Superior temporal gyrus (tissue), 1 donor: ENCODE data around the gene EIF4E2.
"Not testable (repeated sequence)": the region's sequence is repeated elsewhere in the genome, so short reads cannot be mapped to it uniquely, and the experiment has no call there.

ENCODE experiments used
- DNase-seq: peaks from one replicate; pipeline ENCODE4 v3.0.0-alpha.2; 2016; ENCODE audit errors: extremely low spot score

EIF4E2 gene

DNA sequence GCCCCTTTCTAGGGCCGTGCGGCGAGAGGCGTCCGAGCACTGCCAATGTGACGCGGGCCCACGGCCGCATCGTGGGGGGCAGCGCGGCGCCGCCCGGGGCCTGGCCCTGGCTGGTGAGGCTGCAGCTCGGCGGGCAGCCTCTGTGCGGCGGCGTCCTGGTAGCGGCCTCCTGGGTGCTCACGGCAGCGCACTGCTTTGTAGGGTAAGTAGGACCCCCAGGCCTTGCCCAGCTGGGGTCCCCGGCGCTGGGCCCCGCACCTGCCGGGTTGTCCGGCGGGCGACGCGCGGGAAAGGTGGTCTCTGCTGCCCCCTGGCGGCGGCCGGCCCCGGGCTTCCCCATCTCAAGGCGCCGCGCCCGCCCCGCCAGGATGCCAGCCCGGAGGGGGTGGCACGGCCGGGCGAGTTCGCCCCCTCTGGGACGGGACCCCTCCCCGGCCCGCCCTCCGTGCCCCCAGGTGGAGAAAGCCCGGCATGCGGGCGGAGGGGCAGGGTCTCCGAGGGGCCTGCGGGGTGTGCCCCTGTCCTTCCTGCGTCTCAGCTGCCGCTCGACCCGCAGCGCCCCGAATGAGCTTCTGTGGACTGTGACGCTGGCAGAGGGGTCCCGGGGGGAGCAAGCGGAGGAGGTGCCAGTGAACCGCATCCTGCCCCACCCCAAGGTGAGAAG, 28.4 kb upstream of the EIF4E2 start:
- peak; percentile 43 for DNase-seq

DNA sequence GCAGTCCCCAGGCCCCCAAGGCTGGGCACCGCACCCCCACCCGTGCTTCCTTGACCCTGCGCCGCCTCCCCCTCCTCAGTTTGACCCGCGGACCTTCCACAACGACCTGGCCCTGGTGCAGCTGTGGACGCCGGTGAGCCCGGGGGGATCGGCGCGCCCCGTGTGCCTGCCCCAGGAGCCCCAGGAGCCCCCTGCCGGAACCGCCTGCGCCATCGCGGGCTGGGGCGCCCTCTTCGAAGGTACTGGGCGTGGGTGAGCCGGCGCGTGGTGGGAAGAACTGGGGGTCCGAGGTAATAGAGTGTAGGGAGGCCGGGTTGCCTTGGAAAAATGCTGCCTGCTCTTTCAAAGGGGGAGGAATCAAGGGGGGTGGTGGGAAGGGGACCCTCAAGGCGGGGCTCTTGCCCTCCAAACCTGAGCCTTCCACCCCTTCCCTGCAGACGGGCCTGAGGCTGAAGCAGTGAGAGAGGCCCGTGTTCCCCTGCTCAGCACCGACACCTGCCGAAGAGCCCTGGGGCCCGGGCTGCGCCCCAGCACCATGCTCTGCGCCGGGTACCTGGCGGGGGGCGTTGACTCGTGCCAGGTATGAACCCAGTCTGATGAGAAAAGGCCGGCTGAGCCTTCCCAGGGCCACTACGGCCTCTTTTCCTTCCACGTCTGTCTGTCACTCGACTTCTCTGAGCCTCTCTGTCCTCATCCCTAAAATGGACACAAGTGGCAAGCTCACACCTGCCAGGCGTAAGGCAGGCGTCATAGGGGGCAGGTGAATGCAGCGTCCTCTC, 27.7 kb upstream of the EIF4E2 start:
- no peak for DNase-seq

DNA sequence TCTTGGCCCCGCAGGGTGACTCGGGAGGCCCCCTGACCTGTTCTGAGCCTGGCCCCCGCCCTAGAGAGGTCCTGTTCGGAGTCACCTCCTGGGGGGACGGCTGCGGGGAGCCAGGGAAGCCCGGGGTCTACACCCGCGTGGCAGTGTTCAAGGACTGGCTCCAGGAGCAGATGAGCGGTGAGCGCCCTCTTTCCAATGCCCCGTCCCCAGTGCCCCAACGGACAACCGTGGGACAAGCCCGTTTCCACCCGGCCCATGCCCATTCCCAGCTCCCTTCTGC, 27.1 kb upstream of the EIF4E2 start:
- no peak for DNase-seq

DNA sequence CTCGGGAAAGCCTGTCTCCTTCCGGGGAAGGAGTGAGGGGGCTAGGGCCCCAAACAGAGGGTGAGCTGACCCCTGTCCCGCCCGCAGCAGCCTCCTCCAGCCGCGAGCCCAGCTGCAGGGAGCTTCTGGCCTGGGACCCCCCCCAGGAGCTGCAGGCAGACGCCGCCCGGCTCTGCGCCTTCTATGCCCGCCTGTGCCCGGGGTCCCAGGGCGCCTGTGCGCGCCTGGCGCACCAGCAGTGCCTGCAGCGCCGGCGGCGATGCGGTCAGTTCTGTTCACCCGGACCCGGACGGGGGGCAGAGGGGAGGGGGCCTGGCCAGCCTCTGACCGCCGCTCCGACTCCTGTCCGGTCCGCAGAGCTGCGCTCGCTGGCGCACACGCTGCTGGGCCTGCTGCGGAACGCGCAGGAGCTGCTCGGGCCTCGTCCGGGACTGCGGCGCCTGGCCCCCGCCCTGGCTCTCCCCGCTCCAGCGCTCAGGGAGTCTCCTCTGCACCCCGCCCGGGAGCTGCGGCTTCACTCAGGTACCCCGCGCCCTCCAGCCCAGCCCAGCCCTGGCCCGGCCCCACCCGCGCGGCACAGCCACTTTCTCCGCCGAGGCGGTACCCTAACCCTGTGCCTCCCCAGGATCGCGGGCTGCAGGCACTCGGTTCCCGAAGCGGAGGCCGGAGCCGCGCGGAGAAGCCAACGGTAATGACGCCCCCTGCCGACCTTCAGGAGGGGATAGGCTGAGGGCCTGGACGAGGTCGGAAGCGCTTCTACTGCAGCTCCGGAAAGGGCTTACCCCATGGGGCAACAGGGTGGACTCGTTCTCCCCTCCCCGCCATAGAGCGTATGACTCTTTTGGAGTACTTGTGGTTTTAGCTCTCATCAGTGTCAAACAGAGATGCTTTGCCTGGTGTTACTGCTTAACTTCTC, 26.5 kb upstream of the EIF4E2 start:
- peak; percentile 29 for DNase-seq

DNA sequence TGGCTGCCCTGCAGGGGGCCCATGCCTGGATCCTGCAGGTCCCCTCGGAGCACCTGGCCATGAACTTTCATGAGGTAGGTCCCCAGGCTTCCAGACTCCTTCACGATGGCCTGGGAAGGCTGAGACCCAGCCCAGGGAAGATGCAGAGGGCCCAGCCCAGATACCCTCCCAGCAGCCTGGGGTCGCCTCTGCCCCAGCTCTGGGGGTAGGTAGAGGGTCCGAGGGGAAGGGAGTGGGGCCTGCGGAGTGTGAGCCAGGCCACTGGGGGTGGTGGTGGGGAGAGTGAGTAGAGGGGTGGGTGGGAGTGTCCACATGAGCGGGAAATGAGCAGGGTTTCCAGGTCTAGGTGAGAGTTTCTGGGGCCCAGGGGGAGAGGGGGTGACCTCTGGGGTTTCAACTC, 25.7 kb upstream of the EIF4E2 start:
- no peak for DNase-seq

DNA sequence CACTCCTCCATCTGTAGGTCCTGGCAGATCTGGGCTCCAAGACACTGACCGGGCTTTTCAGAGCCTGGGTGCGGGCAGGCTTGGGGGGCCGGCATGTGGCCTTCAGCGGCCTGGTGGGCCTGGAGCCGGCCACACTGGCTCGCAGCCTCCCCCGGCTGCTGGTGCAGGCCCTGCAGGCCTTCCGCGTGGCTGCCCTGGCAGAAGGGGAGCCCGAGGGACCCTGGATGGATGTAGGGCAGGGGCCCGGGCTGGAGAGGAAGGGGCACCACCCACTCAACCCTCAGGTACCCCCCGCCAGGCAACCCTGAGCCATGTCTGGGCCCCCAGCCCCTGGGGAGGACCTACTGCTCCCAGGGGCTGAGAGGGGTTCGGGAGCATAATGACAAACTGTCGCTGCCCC, 25.3 kb upstream of the EIF4E2 start:
- DNase-seq, result no peak

DNA sequence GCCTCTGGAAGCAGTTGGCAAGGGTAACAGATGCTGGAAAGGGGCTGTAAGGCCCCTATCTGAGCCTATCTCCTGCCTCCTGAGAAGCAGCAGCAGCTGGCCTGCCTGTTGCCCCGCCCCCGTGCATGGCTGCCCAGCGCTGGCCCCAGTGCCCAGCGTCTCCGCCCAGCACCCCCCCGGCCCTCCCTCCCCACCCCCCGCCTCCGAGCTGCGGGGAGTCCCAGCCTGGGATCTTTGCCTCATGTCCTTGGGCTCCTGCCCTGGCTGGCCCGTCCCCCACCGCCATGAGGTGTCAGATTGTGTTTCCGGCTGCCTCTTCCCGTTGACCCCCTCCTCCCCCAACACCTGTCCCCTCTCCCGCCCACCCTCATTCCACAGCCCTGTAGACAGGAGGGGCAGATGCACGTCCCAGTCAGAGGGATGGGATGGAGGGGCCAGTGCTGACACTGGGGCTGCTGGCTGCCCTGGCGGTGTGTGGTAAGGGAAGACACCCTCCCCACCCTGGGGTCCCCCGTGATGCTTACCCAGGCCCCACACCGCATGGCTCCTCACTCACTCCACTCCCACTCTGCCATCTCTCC, 24.6 kb upstream of the EIF4E2 start, which contains the start of gene CHRND:
Gene CHRND (plus strand): TSS at position 370 of the 581 bp plus-strand sequence. CDS start 56 bp downstream, at position 426.
- DNase-seq, result no peak

DNA sequence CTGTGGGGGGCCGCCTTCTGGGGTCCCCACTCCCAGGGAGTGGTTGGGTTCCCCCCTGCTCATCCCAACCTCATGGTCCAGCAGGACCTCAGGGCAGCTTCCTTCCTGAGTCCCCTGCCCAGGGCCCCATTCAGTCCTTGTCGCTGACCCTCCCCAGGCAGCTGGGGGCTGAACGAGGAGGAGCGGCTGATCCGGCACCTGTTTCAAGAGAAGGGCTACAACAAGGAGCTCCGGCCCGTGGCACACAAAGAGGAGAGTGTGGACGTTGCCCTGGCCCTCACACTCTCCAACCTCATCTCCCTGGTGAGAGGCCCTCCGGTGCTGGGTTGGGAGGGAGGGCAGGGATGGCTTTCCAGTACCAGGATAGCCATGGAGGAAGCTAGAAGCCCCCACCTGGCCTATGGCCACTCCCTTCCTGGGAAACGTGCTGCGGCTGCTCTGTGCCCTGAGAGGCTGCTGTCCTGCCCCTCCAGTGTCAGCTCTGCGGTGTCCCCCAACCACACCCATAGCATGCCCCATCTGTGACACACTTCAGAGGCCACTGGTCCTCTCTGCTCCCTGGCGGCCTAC, 24.0 kb upstream of the EIF4E2 start:
- DNase-seq, result no peak

DNA sequence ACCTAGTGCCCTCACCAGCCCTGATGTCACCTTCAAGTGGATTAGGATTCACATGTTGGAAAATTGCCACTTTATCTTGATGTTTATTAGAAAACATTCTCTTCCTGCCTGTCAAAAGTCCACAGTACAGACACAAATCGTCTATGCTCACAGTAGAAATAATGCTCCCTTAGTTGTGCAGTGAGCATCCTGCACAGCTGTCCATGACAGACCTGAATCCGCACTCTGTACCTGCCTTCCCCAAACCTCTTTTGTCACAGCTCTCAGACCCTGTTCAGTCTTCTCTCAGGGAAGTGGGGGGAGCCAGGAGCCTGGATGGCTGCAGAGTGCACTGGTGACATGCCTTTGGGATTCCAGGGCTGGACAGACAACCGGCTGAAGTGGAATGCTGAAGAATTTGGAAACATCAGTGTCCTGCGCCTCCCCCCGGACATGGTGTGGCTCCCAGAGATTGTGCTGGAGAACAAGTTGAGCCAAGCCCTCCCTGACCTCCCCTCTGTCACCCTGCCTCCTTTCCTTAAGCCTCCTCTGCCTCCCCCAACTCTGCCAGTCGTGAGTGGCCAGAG, 22.5 kb upstream of the EIF4E2 start:
- no peak for DNase-seq

DNA sequence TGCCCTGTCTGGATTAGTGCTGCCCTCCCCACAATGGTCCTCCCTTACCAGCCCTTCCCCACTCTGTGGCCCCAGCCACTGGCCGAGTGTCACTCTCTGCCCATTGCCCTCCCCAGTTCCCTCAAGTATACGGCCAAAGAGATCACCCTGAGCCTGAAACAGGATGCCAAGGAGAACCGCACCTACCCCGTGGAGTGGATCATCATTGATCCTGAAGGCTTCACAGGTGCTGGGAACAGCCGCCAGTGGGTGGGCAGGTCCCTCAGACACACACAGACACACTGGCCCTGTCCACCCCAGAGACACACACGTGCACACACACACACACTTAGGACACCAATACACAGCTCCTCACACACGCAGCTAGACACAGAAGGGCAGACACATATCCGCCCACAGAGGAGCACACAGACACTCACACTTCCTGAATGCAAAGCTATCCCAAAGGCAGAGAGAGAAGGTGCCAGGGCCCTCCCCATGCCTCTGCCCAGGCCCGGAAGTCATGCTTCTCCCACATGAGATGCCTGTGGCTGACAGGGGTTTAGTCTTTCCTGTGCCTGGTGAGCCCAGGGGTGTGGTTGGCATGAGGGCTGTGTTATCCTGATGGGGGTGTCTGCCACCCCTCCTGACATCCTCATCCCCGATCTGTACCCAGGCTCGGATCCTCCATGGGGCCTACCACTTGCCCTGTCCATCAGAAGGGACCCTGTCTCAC, 21.6 kb upstream of the EIF4E2 start:
- DNase-seq, result no peak

DNA sequence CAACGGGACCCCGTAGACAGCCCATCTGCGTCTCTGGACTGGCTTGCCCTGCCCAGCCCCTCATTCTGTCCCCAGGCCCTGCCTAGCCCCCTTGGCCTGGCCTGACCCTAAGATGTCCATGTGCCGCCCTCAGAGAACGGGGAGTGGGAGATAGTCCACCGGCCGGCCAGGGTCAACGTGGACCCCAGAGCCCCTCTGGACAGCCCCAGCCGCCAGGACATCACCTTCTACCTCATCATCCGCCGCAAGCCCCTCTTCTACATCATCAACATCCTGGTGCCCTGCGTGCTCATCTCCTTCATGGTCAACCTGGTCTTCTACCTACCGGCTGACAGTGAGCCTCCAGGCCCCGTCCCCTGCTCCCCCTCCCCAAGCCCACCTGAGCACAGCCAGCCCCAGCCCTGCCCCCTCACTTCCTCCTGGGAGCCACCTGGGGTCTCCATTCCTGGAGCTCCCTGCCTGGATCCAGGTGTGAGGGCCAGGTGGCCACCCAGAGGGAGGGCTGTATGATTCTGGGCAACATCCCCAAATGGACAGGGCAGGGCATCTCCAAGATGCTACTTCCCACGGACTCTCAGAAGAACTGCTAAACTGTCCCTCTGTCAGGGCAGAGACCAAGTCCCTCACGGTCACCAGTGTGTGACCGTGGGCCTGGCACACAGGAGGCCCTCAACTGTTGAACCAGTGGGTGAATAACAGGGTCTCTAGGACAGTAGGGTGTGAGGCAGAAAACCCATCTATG, 20.5 kb upstream of the EIF4E2 start:
- DNase-seq, result no peak

DNA sequence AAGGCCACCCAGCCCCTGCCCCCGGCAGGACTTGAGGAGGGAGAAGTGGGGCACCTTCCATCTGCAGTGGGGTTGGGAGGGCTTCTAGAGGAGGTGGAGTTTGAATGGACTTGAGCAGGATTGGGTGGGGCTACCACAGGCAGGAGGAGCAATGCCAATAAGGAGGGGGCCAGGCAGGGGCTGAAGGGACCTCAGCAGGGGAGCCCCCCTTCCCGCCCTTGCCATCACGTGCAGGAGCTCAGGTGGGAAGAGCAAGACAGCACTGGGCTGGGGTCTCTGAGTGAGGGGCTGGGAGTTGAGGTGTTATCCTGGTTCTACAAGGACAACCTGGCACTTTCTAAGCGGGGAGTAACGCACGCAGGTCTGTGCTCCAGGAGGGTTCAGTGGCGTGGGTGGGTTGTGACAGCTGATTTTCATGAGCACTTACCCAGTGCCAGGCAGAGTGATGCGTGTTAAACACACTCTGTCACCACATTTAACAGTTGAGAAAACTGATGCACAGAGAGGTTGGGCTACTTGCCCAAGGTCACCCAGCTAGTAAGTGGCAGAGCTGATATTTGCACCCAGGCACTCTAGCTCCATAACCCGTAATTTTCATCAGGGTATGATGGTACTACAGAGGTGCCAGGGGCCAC, 19.7 kb upstream of the EIF4E2 start:
- no peak for DNase-seq

DNA sequence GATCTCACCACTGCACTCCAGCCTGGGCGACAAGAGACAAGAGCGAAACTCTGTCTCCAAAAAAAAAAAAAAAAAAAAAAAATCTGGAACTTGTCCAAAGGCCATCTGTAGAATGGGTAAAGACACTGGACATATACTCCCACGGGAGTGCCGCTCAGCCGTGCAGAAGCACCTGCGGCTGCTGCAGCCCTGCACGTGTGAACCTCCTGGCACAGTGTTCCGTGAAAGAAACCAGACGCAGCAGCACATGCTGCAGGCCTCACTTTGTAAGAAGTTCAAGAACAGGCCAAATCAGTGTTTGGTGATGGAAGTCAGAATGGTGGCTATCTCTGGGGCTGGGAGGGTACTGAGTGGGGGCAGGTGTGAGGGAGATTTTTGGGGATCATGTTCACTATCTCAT, 18.1 kb upstream of the EIF4E2 start:
- no peak for DNase-seq

DNA sequence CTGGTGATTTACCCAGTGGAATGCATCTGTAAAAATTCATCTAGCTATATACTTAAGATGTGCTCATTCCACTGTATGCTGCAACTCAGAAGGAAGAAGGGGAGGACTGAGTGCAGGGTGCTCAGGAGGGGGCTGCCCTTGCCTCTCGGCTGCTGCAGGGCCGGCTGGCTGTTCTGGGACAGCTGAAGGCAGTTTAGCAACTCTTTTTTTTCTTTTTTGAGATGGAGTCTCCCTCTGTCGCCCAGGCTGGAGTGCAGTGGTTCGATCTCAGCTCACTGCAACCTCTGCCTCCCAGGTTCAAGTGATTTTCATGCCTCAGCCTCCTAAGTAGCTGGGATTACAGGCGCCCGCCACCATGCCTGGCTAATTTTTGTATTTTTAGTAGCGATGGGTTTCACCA, 17.7 kb upstream of the EIF4E2 start:
- not testable (repeated sequence) for DNase-seq

DNA sequence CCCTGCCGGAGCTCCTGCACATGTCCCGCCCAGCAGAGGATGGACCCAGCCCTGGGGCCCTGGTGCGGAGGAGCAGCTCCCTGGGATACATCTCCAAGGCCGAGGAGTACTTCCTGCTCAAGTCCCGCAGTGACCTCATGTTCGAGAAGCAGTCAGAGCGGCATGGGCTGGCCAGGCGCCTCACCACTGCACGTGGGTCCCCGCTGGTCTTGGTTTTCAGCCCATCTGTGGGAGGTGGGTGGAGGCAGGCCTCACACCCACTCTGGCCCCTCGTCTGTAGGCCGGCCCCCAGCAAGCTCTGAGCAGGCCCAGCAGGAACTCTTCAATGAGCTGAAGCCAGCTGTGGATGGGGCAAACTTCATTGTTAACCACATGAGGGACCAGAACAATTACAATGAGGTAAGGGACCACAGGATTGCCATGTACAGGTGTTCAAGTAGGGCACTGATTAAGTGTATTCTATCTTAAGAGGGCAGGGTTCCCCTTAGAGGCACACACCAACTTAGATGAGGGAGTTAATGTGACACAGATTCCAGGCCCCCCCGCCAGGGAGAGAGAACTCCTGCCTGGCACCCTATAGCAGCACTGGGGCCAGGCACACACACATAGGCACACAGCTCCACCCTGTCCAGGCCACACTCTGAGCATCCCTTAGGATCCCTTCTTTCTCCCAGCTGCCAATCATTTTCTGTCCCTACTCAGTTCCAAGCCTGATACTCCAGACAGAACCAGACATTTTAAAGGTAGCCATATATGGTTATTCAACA, 16.4 kb upstream of the EIF4E2 start:
- DNase-seq, result no peak

DNA sequence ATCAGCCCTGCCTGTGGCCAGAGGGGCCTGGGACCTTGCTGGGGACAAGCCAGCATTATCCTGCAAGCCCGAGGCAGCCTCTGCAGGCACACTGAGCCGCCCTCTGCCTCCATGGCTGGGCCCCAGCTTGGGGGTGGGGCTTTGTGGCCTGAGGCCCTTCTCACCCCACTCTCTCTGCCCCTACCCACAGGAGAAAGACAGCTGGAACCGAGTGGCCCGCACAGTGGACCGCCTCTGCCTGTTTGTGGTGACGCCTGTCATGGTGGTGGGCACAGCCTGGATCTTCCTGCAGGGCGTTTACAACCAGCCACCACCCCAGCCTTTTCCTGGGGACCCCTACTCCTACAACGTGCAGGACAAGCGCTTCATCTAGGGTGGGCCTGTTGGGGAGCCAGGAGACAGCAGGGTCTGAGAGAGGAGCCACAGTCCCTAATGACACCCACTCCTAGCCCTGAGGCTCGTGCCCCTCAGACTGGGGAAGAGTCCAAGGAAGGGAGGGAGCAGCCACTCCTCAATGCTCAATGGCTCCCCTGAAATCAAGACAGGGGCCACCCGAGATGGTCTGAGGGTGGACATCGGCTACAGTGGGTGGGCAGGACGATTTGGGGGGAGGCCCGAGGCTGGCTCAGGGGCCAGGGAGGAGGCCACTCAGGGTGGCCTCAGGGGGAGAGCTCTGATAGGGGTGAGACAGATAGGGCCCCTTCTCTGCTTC, 15.4 kb upstream of the EIF4E2 start:
- no peak for DNase-seq

DNA sequence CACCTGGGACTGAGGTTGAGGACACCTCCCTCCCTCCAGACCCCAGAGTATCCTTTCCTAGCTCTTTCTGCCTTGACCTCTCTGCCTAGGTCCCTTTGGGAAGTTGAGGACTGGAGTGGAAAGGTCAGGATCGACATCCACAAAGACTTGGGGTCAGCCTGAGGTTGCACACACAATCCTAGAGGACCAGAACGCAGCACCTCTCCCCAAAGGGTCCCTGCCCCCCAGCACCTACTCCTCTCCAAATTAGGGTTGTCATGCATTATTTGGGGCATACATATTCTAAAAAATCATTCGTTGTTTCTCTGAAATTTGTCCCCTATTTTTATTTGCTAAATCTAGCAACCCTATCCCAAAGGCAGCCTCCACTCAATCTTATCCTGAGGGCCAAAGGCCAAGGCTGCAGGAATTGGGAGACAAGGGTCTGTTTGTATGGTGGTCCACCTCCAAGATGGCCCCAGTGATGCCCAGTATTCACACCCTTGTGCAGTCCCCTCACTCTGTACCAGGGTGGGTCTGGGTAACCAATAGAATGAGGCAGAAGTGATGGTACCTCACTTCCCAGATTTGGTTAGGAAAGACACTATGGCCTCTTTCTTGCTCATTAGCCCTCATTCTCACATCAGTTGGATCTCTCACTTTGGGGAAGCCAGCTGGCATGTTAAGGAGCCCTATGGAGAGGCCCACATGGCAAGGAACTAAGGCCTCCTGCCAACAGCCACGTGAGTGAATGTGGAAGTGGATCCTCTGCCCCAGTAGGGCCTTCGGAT, 14.5 kb upstream of the EIF4E2 start:
- DNase-seq, result no peak
